ENCODE measurements around the gene KCNIP1. TPM values are rescaled to one million over a fixed set of nuclear protein-coding genes. Genes with fewer than 3 reads are reported as not detected.

KCNIP1 gene
- total RNA-seq, 1 experiment from 2014 or later, result not detected

DNA sequence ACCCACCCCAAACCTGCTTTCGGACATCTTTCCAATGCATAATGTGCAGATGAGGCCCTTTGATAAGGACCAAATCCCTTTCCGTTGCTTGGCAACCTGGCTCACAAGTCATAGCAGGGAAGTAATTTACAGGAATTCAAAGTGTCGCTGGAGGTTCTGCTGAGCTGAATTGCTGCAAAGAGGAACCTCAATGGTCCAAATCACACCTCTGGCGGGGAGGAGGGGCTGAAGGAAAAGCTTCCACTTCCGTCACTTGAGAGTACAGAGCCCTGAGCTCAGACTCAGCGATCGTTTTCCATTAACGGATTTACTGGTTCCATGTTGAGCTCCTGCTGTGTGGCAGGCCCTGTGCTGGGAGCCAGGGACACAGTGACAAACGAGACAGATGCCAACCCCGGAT is 99.3 kb downstream of the KCNIP1 start:
- Histone ChIP-seq H3K27ac (ENCODE audit: low read depth, low read length) (no peak overlapping the region), H3K4me1 (ENCODE audit: control insufficient read depth in 1 of 2, insufficient read depth in 2 of 2, low read length in 2 of 2) (no peaks in the 10 kb centered on the region), H3K9me2 (ENCODE audit: insufficient read depth) (no peaks in the 10 kb centered on the region), H3K79me2 (ENCODE audit: insufficient read depth, low read length) (no peaks in the 10 kb centered on the region), H2AFZ (ENCODE audit: low read depth, low read length, poor library complexity, severe bottlenecking) (no peak overlapping the region), H4K20me1 (ENCODE audit: insufficient read depth) (no peaks in the 10 kb centered on the region), H3K4me2 (ENCODE audit: low read length) (no peak overlapping the region), H3K9ac (ENCODE audit: low read length) (no peak overlapping the region), H3K36me3 (ENCODE audit: control insufficient read depth in 1 of 2, insufficient read depth in 2 of 2, low read length in 2 of 2) (no peaks in the 10 kb centered on the region), H3K27me3 (ENCODE audit: insufficient read depth, low read length) (peaks cover 17% of the 10 kb centered on the region), H3K9me3 (ENCODE audit: control insufficient read depth in 1 of 2, insufficient read depth in 1 of 2, low read depth in 1 of 2, low read length in 2 of 2) (no peaks in the 10 kb centered on the region), H3K4me3 (replicated peaks in 1 of 2; ENCODE audit: low read depth in 1 of 2, low read length in 2 of 2) (no peak overlapping the region)
- DNase-seq (ENCODE audit: low read depth, low spot score), result no peak
- ChIA-PET CTCF (interaction anchor here (1.1 kb wide), 1 partner anchor 29 kb away, joined by 6 read pairs; no protein-coding TSS in a partner anchor), POLR2A (no interaction called here), RAD21 (ENCODE audit: low non-redundant PET in 1 of 2, low total read pairs in 2 of 2, uncharacterized antibody in 2 of 2, unreplicated experiment in 2 of 2) (interaction anchor here in 1 of 2 experiments (0.7 kb wide), 1 partner anchor 49 kb away, joined by 13 read pairs; no protein-coding TSS in a partner anchor)
- TF ChIP-seq ZBTB33 (IDR thresholded peaks at IDR 0.05; ENCODE audit: extremely low read depth, insufficient replicate concordance, low read length) (no peak), ZFX (IDR thresholded peaks at IDR 0.05) (no peak), POLR2AphosphoS5 (IDR thresholded peaks at IDR 0.05; ENCODE audit: low read depth, low read length) (no peak), SP1 (IDR thresholded peaks at IDR 0.05; ENCODE audit: low read depth) (no peak), TCF7L2 (IDR thresholded peaks at IDR 0.05; ENCODE audit: borderline replicate concordance, extremely low read depth, insufficient read depth, insufficient read length) (no peak), JUND (IDR thresholded peaks at IDR 0.05) (no peak), SRF (IDR thresholded peaks at IDR 0.05; ENCODE audit: low read depth) (no peak), REST (IDR thresholded peaks at IDR 0.05; ENCODE audit: low read depth) (no peak), CTCF (IDR thresholded peaks at IDR 0.05 in 2 of 3, conservative IDR thresholded peaks at IDR 0.05 in 1 of 3; ENCODE audit: borderline replicate concordance in 1 of 3, insufficient read depth in 1 of 3, low read depth in 2 of 3, low read length in 2 of 3) (no peak), CEBPB (IDR thresholded peaks at IDR 0.05; ENCODE audit: low read depth) (no peak)
- no peak for ATAC-seq
- intact Hi-C loops (cut with micrococcal nuclease), result no loop called here
- BruUV-seq (replicated peaks), result no TSS peak
